ENCODE results near the gene NUCKS1. TPM values are rescaled to one million over a fixed set of nuclear protein-coding genes. Genes with fewer than 3 reads are reported as not detected.

NUCKS1 gene
- total and polyA plus RNA-seq, 2 of the 13 experiments (the other 11 are each of a cell fraction or from before 2014, with no cell fraction given), result 35.5 to 117 TPM

DNA sequence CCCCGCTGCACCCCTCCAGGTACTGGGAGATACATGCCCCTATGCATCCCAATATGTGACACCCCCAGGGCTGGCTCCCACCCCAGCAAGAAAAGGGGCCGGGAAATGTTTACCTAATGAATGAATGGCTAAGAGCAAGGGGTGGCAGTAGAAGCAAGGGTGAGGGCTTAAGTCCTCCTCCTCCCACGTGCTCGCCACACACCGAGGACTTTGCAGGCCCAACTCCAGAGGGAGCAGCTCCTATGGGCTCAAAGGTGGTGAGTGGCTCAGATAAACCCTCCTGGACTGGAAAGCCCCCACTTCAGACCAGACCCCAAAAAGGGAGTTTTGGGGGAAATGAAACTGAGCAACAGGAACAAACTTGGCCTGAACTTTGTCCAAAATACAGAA lies 81.0 kb downstream of the NUCKS1 start (continued):
- TF ChIP-seq ZNF33A (CRISPR knock-in tag; IDR thresholded peaks at IDR 0.05; ENCODE audit: borderline replicate concordance) (no peak), MYC (CRISPR knock-in tag; IDR thresholded peaks at IDR 0.05; ENCODE audit: borderline replicate concordance) (peak; percentile 62; the same call in 1 of the 2 replicates), GATAD2A (CRISPR knock-in tag; IDR thresholded peaks at IDR 0.05) (0 out of 2 replicates have a peak, but pooled peaks have one; percentile 17), ZIK1 (CRISPR knock-in tag; IDR thresholded peaks at IDR 0.05; ENCODE audit: borderline replicate concordance, low read depth) (0 out of 2 replicates have a peak, but pooled peaks have one; percentile 31), ZNF430 (CRISPR knock-in tag; IDR thresholded peaks at IDR 0.05) (peak; percentile 43; the same call in 1 of the 2 replicates), MZF1 (CRISPR knock-in tag; IDR thresholded peaks at IDR 0.05; ENCODE audit: borderline replicate concordance) (no peak), ZNF670 (CRISPR knock-in tag; IDR thresholded peaks at IDR 0.05; ENCODE audit: borderline replicate concordance) (peak; percentile 52; the same call in 1 of the 2 replicates), HMG20B (CRISPR knock-in tag; conservative IDR thresholded peaks at IDR 0.05) (no peak)
- TF ChIP-seq, protein P1, sequence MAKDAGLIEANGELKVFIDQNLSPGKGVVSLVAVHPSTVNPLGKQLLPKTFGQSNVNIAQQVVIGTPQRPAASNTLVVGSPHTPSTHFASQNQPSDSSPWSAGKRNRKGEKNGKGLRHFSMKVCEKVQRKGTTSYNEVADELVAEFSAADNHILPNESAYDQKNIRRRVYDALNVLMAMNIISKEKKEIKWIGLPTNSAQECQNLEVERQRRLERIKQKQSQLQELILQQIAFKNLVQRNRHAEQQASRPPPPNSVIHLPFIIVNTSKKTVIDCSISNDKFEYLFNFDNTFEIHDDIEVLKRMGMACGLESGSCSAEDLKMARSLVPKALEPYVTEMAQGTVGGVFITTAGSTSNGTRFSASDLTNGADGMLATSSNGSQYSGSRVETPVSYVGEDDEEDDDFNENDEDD (CRISPR knock-in tag; IDR thresholded peaks at IDR 0.05; ENCODE audit: borderline replicate concordance), result peak; percentile 79

DNA sequence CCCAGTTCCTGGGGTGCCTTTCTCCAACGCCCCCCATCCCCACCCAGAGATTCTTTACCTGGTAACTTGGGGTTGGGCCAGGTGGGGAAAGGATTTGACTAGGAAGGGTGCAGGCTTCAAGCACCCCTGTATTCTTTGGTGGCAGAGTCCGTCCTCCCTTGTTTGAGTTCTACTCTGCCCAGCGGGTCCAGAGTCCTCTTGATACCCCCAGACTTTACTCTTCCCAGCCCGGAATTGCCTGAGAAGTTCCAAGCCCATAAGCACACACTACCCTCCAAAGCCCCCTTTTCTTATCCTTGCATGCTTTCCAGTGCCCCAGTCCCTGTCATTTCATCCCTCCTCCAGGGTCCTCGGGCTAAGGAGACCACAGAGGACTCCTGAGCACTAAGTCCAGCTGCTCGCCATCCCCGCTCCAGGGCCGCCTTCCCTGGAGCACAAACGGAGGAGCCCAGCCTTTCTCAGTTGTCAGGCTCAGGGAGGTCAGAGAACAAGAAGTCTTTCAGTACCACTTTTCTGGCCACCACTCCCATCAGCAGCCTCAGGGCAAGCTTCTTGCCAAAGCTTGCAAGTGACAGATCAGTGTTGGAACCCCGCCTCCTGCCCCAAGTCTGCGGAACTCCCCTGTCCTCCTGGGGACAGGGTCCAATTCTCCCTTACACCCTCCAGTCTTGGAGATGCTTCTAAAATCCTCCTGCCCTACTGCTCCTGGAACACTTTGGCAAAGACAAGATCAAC lies 81.9 kb downstream of the NUCKS1 start:
- Histone ChIP-seq H3K4me1 (ENCODE audit: insufficient read depth, low read length) (peaks cover 95% of the 10 kb centered on the region), H2AFZ (ENCODE audit: low read length) (no peak overlapping the region), H3K4me3 (replicated peaks in 1 of 3; ENCODE audit: insufficient read depth in 1 of 3, low read depth in 2 of 3, low read length in 3 of 3) (peak overlapping the region in 1 of 3 experiments; percentile 25; a peak in 1 of 6 replicates), H3K4me2 (ENCODE audit: low read depth, low read length) (peak overlapping the region; percentile 32), H3K9me3 (ENCODE audit: low read length) (no peaks in the 10 kb centered on the region), H3K27ac (ENCODE audit: extremely low read length, insufficient read depth, low read length) (no peak overlapping the region), H3K27me3 (ENCODE audit: control insufficient read depth in 1 of 2, insufficient read depth in 2 of 2, low read length in 2 of 2) (no peaks in the 10 kb centered on the region), H3K36me3 (replicated peaks in 1 of 2; ENCODE audit: control insufficient read depth in 1 of 2, insufficient read depth in 2 of 2, low read length in 2 of 2) (peaks cover 0 to 1% of the 10 kb centered on the region in 2 experiments; a peak in 1 of 5 replicates), H3K9ac (ENCODE audit: insufficient read depth, low read depth, low read length) (no peak overlapping the region), H4K20me1 (ENCODE audit: insufficient read depth, low read length) (no peaks in the 10 kb centered on the region), H3K79me2 (ENCODE audit: insufficient read depth, low read length) (no peaks in the 10 kb centered on the region)
- ChIA-PET CTCF (ENCODE audit: low intra/inter-chr PET ratio, low total read pairs) (no interaction called here), POLR2A (no interaction called here)
- no peak for TF ChIP-seq ZNF33A (CRISPR knock-in tag; IDR thresholded peaks at IDR 0.05; ENCODE audit: borderline replicate concordance)
- TF ChIP-seq ZNF263 (CRISPR knock-in tag; IDR thresholded peaks at IDR 0.05), result peak; percentile 67
- no peak for DNase-seq (ENCODE audit: low spot score)
- intact Hi-C loops (cut with micrococcal nuclease; ENCODE audit: unreplicated experiment), result no loop called here
- FAIRE-seq, result no peak
- in situ Hi-C loops (cut with HindIII; ENCODE audit: extremely low pct_ligation_motif_present, low pct_unique_long_range_greater_than_20kb), result loop anchor here (5.0 kb wide), 1 partner anchor 34 kb away; no protein-coding TSS in a partner anchor
- BruUV-seq (replicated peaks), result no TSS peak
- ATAC-seq, result no peak
- 58% methylated on average over 10 of the region's 11 CpGs for WGBS (ENCODE audit: low lambda C conversion rate)

All from HepG2 (cell line).